PC-3 (cell line): ENCODE results near the gene ZNF74. TPM values are rescaled to one million over a fixed set of nuclear protein-coding genes. Genes with fewer than 3 reads are reported as not detected.
"Not testable (repeated sequence)": the region's sequence is repeated elsewhere in the genome, so short reads cannot be mapped to it uniquely, and the experiment has no call there.

Experiments
- ATAC-seq: fragments of 200-7000 bp; cut with Tn5 transposase; 2 replicates; pipeline ENCODE4 v1.9.1; 2020; ENCODE audit warnings: mild to moderate bottlenecking, moderate library complexity
- BruUV-seq: library from RNA; stranded (reverse); fragments of 400-500 nt; replicated peaks from 2 replicates; lab custom pipeline; 2021; lab: Mats Ljungman, UMichigan
- CTCF ChIA-PET: fragments of 300-600 bp; sonication (Branson Sonifier 250); formaldehyde crosslinking; loops from one replicate; lab custom pipeline; 2022; ENCODE audit warnings: antibody characterized with exemption; lab: Charles Lee
- POLR2A ChIA-PET: fragments of 300-600 bp; sonication (Branson Sonifier 250); formaldehyde crosslinking; loops from one replicate; lab custom pipeline; 2022; ENCODE audit warnings: antibody characterized with exemption; ENCODE audit not compliant: unreplicated experiment; lab: Charles Lee
- DNase-seq: peaks from one replicate; pipeline ENCODE4 v3.0.0-alpha.2; 2015
- H2AFZ ChIP-seq: fragments of 300-600 bp; sonication (generic); 2 replicates; pipeline ENCODE4 v1.6.0; 2016; ENCODE audit warnings: antibody characterized with exemption, low read length
- H3F3A ChIP-seq: fragments of 300-600 bp; sonication (generic); one replicate; pipeline ENCODE4 v1.6.0; 2017; ENCODE audit warnings: antibody characterized with exemption, low read length, control low read depth, mild to moderate bottlenecking; ENCODE audit not compliant: unreplicated experiment
- H3K27ac ChIP-seq: fragments of 300-600 bp; sonication (generic); 2 replicates; pipeline ENCODE4 v1.5.1; 2016; ENCODE audit warnings: mild to moderate bottlenecking, low read length
- H3K27me3 ChIP-seq: fragments of 300-600 bp; sonication (generic); 2 replicates; pipeline ENCODE4 v1.6.1; 2016; ENCODE audit warnings: low read length, mixed read lengths
- H3K36me3 ChIP-seq: fragments of 300-600 bp; sonication (generic); 2 replicates; pipeline ENCODE4 v1.6.1; 2016; ENCODE audit warnings: low read depth, mixed run types, low read length, mixed read lengths
- H3K4me1 ChIP-seq: fragments of 300-600 bp; sonication (generic); 2 replicates; pipeline ENCODE4 v1.5.1; 2016; ENCODE audit warnings: low read length; ENCODE audit not compliant: insufficient read depth
- H3K4me2 ChIP-seq: fragments of 300-600 bp; sonication (generic); 2 replicates; pipeline ENCODE4 v1.6.0; 2016; ENCODE audit warnings: low read length
- H3K4me3 ChIP-seq: fragments of 300-600 bp; sonication (generic); 2 replicates; pipeline ENCODE4 v1.5.1; 2016; ENCODE audit warnings: mild to moderate bottlenecking, low read length, mixed read lengths
- H3K79me2 ChIP-seq: fragments of 300-600 bp; sonication (generic); 2 replicates; pipeline ENCODE4 v1.6.1; 2017; ENCODE audit warnings: low read length, mixed read lengths
- H3K9ac ChIP-seq: fragments of 300-600 bp; sonication (generic); 2 replicates; pipeline ENCODE4 v1.6.0; 2016; ENCODE audit warnings: mild to moderate bottlenecking, low read length
- H3K9me2 ChIP-seq: fragments of 300-600 bp; sonication (generic); replicated peaks from 2 replicates; pipeline ENCODE4 v1.6.1; 2016; ENCODE audit warnings: mixed run types, low read length, mixed read lengths
- H3K9me3 ChIP-seq: fragments of 300-600 bp; sonication (generic); 2 replicates; pipeline ENCODE4 v1.6.1; 2016; ENCODE audit warnings: low read length, mixed read lengths
- H4K20me1 ChIP-seq: fragments of 300-600 bp; sonication (generic); 2 replicates; pipeline ENCODE4 v1.6.1; 2016; ENCODE audit warnings: low read length, mixed read lengths
- EZH2 ChIP-seq: fragments of 300-600 bp; sonication (generic); IDR thresholded peaks from one replicate; pipeline ENCODE4 v1.6.1; 2017; ENCODE audit warnings: antibody characterized with exemption, mild to moderate bottlenecking, low read length; ENCODE audit not compliant: unreplicated experiment
- EZH2phosphoT487 ChIP-seq: fragments of 300-600 bp; sonication (generic); IDR thresholded peaks from 2 replicates; pipeline ENCODE4 v1.6.1; 2018; ENCODE audit warnings: mild to moderate bottlenecking, antibody characterized with exemption, low read length, borderline replicate concordance
- intact Hi-C: fragments of 100-400 bp; cut with micrococcal nuclease; formaldehyde crosslinking; loops from 2 replicates; pipeline ENCODE4 v1.9.0; 2023
- total RNA-seq: library from RNA; depleted of rRNA; stranded (reverse); fragments of >200 nt; gene quantifications from 2 replicates; pipeline ENCODE4 v1.2.3, GENCODE V29; 2014
- TF ChIP-seq, protein P1 (sequence below): fragments of 300-600 bp; sonication (generic); conservative IDR thresholded peaks from 2 replicates; pipeline ENCODE4 v1.5.1; 2017; ENCODE audit warnings: antibody characterized with exemption, low read depth, mild to moderate bottlenecking, low read length

ZNF74 gene
- total RNA-seq, 1 experiment from 2014 or later = 11.1 TPM

DNA sequence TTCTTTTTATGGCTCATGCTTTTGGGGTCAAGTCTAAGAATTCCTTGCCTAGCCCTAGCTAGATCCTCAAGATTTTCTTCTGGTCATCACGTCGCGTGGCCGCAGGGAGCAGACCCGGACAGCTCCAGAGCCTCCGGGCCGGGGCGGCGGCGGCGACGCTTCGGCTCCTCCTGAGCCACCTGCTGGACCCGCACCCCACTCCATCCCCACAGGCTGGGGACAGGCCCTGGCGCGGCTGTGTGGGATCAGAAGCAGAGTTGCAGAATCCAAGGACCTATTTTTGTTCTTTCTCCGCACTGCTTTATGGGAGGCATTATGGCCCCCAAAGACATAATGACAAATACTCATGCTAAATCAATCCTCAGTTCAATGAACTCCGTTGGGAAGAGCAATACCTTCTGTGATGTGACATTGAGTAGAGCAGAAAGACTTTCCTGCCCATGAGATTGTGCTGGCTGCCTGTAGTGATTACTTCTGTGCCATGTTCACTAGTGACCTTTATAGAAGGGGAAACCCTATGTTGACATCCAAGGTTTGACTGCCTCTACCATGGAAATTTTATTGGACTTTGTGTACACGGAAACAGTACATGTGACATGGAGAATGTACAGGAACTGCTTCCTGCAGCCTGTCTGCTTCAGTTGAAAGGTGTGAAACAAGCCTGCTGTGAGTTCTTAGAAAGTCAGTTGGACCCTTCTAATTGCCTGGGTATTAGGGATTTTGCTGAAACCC is 56.0 kb downstream of the ZNF74 start:
- no peak overlapping the region for H3K4me2 ChIP-seq
- no peaks in the 10 kb centered on the region for H3K9me2 ChIP-seq
- no peaks in the 10 kb centered on the region for H3K79me2 ChIP-seq
- no peaks in the 10 kb centered on the region for H3K27me3 ChIP-seq
- DNase-seq (no peak), ATAC-seq (no peak)
- H3K9me3 ChIP-seq = no peaks in the 10 kb centered on the region
- H3F3A ChIP-seq = no peaks in the 10 kb centered on the region
- TF ChIP-seq, protein P1, sequence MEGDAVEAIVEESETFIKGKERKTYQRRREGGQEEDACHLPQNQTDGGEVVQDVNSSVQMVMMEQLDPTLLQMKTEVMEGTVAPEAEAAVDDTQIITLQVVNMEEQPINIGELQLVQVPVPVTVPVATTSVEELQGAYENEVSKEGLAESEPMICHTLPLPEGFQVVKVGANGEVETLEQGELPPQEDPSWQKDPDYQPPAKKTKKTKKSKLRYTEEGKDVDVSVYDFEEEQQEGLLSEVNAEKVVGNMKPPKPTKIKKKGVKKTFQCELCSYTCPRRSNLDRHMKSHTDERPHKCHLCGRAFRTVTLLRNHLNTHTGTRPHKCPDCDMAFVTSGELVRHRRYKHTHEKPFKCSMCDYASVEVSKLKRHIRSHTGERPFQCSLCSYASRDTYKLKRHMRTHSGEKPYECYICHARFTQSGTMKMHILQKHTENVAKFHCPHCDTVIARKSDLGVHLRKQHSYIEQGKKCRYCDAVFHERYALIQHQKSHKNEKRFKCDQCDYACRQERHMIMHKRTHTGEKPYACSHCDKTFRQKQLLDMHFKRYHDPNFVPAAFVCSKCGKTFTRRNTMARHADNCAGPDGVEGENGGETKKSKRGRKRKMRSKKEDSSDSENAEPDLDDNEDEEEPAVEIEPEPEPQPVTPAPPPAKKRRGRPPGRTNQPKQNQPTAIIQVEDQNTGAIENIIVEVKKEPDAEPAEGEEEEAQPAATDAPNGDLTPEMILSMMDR = no peak
- TF ChIP-seq EZH2phosphoT487 (no peak), EZH2 (no peak)
- no peaks in the 10 kb centered on the region for H4K20me1 ChIP-seq
- H3K9ac ChIP-seq = no peak overlapping the region
- no peaks in the 10 kb centered on the region for H3K36me3 ChIP-seq
- CTCF ChIA-PET = no interaction called here
- no TSS peak for BruUV-seq
- no peak overlapping the region for H3K4me3 ChIP-seq
- POLR2A ChIA-PET = no interaction called here
- no peaks in the 10 kb centered on the region for H3K4me1 ChIP-seq
- intact Hi-C loops = no loop called here
- no peak overlapping the region for H2AFZ ChIP-seq
- no peak overlapping the region for H3K27ac ChIP-seq

DNA sequence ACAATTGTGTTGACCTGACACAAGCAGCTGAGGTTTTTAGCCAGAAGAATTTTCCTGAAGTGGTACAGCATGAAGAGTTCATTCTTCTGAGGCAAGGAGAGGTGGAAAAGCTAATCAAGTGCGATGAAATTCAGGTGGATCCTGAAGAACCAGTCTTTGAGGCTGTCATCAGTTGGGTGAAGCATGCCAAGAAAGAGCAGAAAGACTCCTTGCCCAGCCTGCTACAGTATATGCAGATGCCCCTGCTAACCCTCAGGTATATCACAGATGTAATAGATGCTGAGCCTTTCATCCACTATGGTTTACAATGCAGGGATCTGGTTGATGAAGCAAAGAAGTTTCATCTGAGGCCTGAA is 56.6 kb downstream of the ZNF74 start:
- BruUV-seq = no TSS peak
- CTCF ChIA-PET = no interaction called here
- Histone ChIP-seq H3K9me2 (no peaks in the 10 kb centered on the region), H3K9ac (no peak overlapping the region), H3K36me3 (no peaks in the 10 kb centered on the region), H4K20me1 (no peaks in the 10 kb centered on the region), H3K4me1 (no peaks in the 10 kb centered on the region), H3F3A (no peaks in the 10 kb centered on the region), H3K4me3 (no peak overlapping the region), H3K79me2 (no peaks in the 10 kb centered on the region), H3K27ac (no peak overlapping the region), H2AFZ (no peak overlapping the region), H3K27me3 (no peaks in the 10 kb centered on the region), H3K4me2 (no peak overlapping the region), H3K9me3 (no peaks in the 10 kb centered on the region)
- ATAC-seq (no peak), DNase-seq (no peak)
- TF ChIP-seq EZH2phosphoT487 (no peak), EZH2 (no peak)
- TF ChIP-seq, protein P1 = no peak
- intact Hi-C loops = no loop called here
- POLR2A ChIA-PET = no interaction called here

DNA sequence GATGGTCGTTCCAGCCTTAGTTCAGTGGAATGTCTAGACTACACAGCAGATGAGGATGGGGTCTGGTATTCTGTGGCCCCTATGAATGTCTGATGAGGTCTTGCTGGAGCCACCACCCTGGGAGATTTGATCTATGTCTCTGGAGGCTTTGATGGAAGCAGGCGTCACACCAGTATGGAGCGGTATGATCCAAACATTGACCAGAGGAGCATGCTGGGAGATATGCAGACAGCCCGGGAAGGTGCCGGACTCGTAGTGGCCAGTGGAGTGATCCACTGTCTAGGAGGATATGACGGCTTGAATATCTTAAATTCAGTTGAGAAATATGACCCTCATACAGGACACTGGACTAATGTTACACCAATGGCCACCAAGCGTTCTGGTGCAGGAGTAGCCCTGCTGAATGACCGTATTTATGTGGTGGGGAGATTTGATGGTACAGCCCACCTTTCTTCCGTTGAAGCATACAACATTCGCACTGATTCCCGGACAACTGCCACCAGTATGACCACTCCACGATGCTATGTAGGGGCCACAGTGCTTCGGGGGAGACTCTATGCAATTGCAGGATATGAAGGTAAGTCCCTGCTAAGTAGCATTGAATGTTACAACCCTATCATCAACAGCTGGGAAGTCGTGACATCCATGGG is 57.3 kb downstream of the ZNF74 start:
- H3K9me3 ChIP-seq, H3K27ac ChIP-seq, BruUV-seq, intact Hi-C loops, H3K4me2 ChIP-seq, H3K4me3 ChIP-seq, H3K9ac ChIP-seq, CTCF ChIA-PET, H4K20me1 ChIP-seq, DNase-seq, H3F3A ChIP-seq, POLR2A ChIA-PET, H3K79me2 ChIP-seq, H3K36me3 ChIP-seq, H3K9me2 ChIP-seq, H2AFZ ChIP-seq, ATAC-seq, H3K27me3 ChIP-seq, H3K4me1 ChIP-seq: not testable (repeated sequence)
